ENCODE results near the gene PTGIR. TPM values are rescaled to one million over a fixed set of nuclear protein-coding genes. Genes with fewer than 3 reads are reported as not detected.

PTGIR gene
- total RNA-seq, 1 donor from 2014 or later, result 5.0 TPM

- Mint-ChIP-seq H3K27me3 (ENCODE audit: low read depth) (no peaks in the 10 kb centered on the region), H3K27ac (no peak overlapping the region), H3K36me3 (no peaks in the 10 kb centered on the region), H3K4me3 (no peak overlapping the region), H3K4me1 (peaks cover 37% of the 10 kb centered on the region), H3K9me3 (no peaks in the 10 kb centered on the region)
- TF ChIP-seq CTCF (IDR thresholded peaks at IDR 0.05; ENCODE audit: unreplicated experiment), result no peak
- DNase-seq (ENCODE audit: low spot score in 2 of 2, unreplicated experiment in 2 of 2), result no peak
These were observed 7.3 kb downstream of the PTGIR start for GRCh38 chr19:46617601-46618000.

- Mint-ChIP-seq H3K27ac (peak overlapping the region; percentile 54), H3K4me3 (no peak overlapping the region), H3K27me3 (ENCODE audit: low read depth) (no peaks in the 10 kb centered on the region), H3K9me3 (no peaks in the 10 kb centered on the region), H3K36me3 (no peaks in the 10 kb centered on the region), H3K4me1 (peaks cover 28% of the 10 kb centered on the region)
- peak in 1 of 2 experiments; percentile 72 for DNase-seq (ENCODE audit: low spot score in 2 of 2, unreplicated experiment in 2 of 2)
- TF ChIP-seq CTCF (IDR thresholded peaks at IDR 0.05; ENCODE audit: unreplicated experiment), result no peak
These were observed 8.1 kb downstream of the PTGIR start for GRCh38 chr19:46616631-46617322.

GRCh38 chr19:46615966-46616365 lies 8.9 kb downstream of the PTGIR start:
- peaks cover 20% of the 10 kb centered on the region for H3K4me1 Mint-ChIP-seq
- no peaks in the 10 kb centered on the region for H3K36me3 Mint-ChIP-seq
- H3K9me3 Mint-ChIP-seq, result no peaks in the 10 kb centered on the region
- no peaks in the 10 kb centered on the region for H3K27me3 Mint-ChIP-seq (ENCODE audit: low read depth)
- no peak overlapping the region for H3K27ac Mint-ChIP-seq
- no peak overlapping the region for H3K4me3 Mint-ChIP-seq
- DNase-seq (ENCODE audit: low spot score in 2 of 2, unreplicated experiment in 2 of 2), result no peak
- TF ChIP-seq CTCF (IDR thresholded peaks at IDR 0.05; ENCODE audit: unreplicated experiment), result no peak

GRCh38 chr19:46614114-46614722 lies 10.7 kb downstream of the PTGIR start:
- Mint-ChIP-seq H3K27me3 (ENCODE audit: low read depth) (no peaks in the 10 kb centered on the region), H3K4me3 (no peak overlapping the region), H3K27ac (peak overlapping the region; percentile 50), H3K9me3 (no peaks in the 10 kb centered on the region), H3K4me1 (peaks cover 14% of the 10 kb centered on the region), H3K36me3 (peaks cover 4% of the 10 kb centered on the region)
- TF ChIP-seq CTCF (IDR thresholded peaks at IDR 0.05; ENCODE audit: unreplicated experiment), result peak; percentile 92
- DNase-seq (ENCODE audit: low spot score in 2 of 2, unreplicated experiment in 2 of 2), result peak; percentile 79 to 93

- TF ChIP-seq CTCF (IDR thresholded peaks at IDR 0.05; ENCODE audit: unreplicated experiment), result no peak
- no peak overlapping the region for H3K27ac Mint-ChIP-seq
- peaks cover 14% of the 10 kb centered on the region for H3K4me1 Mint-ChIP-seq
- no peaks in the 10 kb centered on the region for H3K9me3 Mint-ChIP-seq
- peaks cover 7% of the 10 kb centered on the region for H3K36me3 Mint-ChIP-seq
- no peak overlapping the region for H3K4me3 Mint-ChIP-seq
- DNase-seq (ENCODE audit: low spot score in 2 of 2, unreplicated experiment in 2 of 2), result no peak
- H3K27me3 Mint-ChIP-seq (ENCODE audit: low read depth), result no peaks in the 10 kb centered on the region
These were observed 11.4 kb downstream of the PTGIR start for GRCh38 chr19:46613525-46613924.
